Fibroblast of lung (primary cell): Measurements from ENCODE around the gene CCNF. TPM values are rescaled to one million over a fixed set of nuclear protein-coding genes. Genes with fewer than 3 reads are reported as not detected.

Experiments
- DNase-seq, 2 donors: peaks; one replicate each; pipeline versions ENCODE4 v3.0.0 to v3.0.0-alpha.2; 2010; ENCODE audit warnings: low read depth in 2 of 2
- H2AFZ ChIP-seq: 2 replicates; pipeline ENCODE4 v1.5.1; 2012; ENCODE audit warnings: low read length, control low read depth, inconsistent platforms
- H3K27ac ChIP-seq: 2 replicates; pipeline ENCODE4 v1.5.1; 2011; ENCODE audit warnings: low read length, control low read depth; ENCODE audit not compliant: insufficient read depth
- H3K27me3 ChIP-seq: 2 replicates; pipeline ENCODE4 v1.5.1; 2011; ENCODE audit warnings: mild to moderate bottlenecking, low read length; ENCODE audit not compliant: control insufficient read depth, insufficient read depth
- H3K36me3 ChIP-seq: 2 replicates; pipeline ENCODE4 v1.5.1; 2011; ENCODE audit warnings: low read length; ENCODE audit not compliant: control insufficient read depth, insufficient read depth
- H3K4me1 ChIP-seq: 2 replicates; pipeline ENCODE4 v1.5.1; 2011; ENCODE audit warnings: low read length; ENCODE audit not compliant: control insufficient read depth, insufficient read depth; ENCODE audit errors: extremely low read depth
- H3K4me2 ChIP-seq: 2 replicates; pipeline ENCODE4 v1.5.1; 2011; ENCODE audit warnings: low read length, control low read depth; ENCODE audit not compliant: insufficient read depth; ENCODE audit errors: extremely low read depth
- H3K4me3 ChIP-seq, 4 experiments: fragments of 200-600 bp in 1 of 4; sonication (generic) in 1 of 4; replicated peaks in 1 of 4; 2 replicates each; pipeline ENCODE4 v1.5.1; 2011 to 2016; ENCODE audit warnings: low read length in 4 of 4, low read depth in 3 of 4, mild to moderate bottlenecking in 3 of 4, control low read depth in 2 of 4, inconsistent platforms in 1 of 4, mixed read lengths in 1 of 4; ENCODE audit not compliant: insufficient read depth in 1 of 4; ENCODE audit errors: control extremely low read depth in 1 of 4
- H3K79me2 ChIP-seq: 2 replicates; pipeline ENCODE4 v1.5.1; 2012; ENCODE audit warnings: mild to moderate bottlenecking, low read length, inconsistent platforms; ENCODE audit not compliant: control insufficient read depth, insufficient read depth
- H3K9ac ChIP-seq: 2 replicates; pipeline ENCODE4 v1.5.1; 2011; ENCODE audit warnings: mild to moderate bottlenecking, low read length, control low read depth; ENCODE audit not compliant: insufficient read depth
- H3K9me3 ChIP-seq: 2 replicates; pipeline ENCODE4 v1.5.1; 2012; ENCODE audit warnings: low read depth, low read length; ENCODE audit not compliant: control insufficient read depth, insufficient read depth
- H4K20me1 ChIP-seq: 2 replicates; pipeline ENCODE4 v1.5.1; 2011; ENCODE audit warnings: low read length; ENCODE audit not compliant: control insufficient read depth, insufficient read depth; ENCODE audit errors: extremely low read depth
- CTCF ChIP-seq, 2 donors: IDR thresholded peaks in 1 of 2; conservative IDR thresholded peaks in 1 of 2; 1 replicate in 1 of 2; 2 replicates in 1 of 2; pipeline ENCODE4 v1.5.1; 2011 to 2012; ENCODE audit warnings: low read length in 2 of 2, control low read depth in 1 of 2, inconsistent platforms in 1 of 2, low read depth in 1 of 2, mild to moderate bottlenecking in 1 of 2
- EZH2 ChIP-seq: IDR thresholded peaks from 2 replicates; pipeline ENCODE4 v1.5.1; 2012; ENCODE audit warnings: low read length, control low read depth, mild to moderate bottlenecking; ENCODE audit errors: missing control alignments
- polyA plus RNA-seq, 2 donors: library from polyadenylated mRNA; depleted of rRNA in 1 of 2; stranded (reverse) in 1 of 2; unstranded in 1 of 2; fragments of >200 nt; gene quantifications; 2 replicates each; pipeline ENCODE4 v1.2.1, GENCODE V29; 2011 to 2012; ENCODE audit warnings: missing spikeins in 1 of 2
- total RNA-seq: library from RNA; depleted of rRNA; stranded (reverse); fragments of >200 nt; gene quantifications from 2 replicates; pipeline ENCODE4 v1.2.1, GENCODE V29; 2014

CCNF gene
- total and polyA plus RNA-seq, 2 donors (not counting 1 experiment from before 2014, with no cell fraction given) = 3.8 to 7.3 TPM

DNA sequence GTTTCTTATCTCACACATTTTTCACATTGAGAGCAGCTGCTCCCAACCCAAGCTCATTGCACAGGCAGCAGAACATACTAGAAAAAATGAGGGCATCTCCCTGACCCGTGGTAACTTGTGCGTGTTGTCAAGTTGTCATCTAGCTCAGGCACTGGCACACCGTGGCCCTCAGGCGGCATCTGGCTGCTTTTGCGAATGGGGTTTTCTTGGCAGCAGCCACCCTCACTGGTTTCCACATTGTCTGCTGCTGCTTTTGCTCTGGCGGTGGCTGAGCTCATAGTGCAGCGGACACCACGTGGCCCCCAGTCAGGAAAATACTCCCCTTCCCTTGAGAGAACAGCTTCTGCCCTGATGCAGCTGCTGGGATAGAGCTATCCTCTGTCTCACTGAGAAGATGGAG is 21.3 kb downstream of the CCNF start:
- no peaks in the 10 kb centered on the region for H3K27me3 ChIP-seq
- no peak overlapping the region for H3K4me3 ChIP-seq
- peaks cover 41% of the 10 kb centered on the region for H3K36me3 ChIP-seq
- no peak overlapping the region for H3K9ac ChIP-seq
- H2AFZ ChIP-seq = no peak overlapping the region
- H3K79me2 ChIP-seq = no peaks in the 10 kb centered on the region
- H3K4me2 ChIP-seq = no peak overlapping the region
- no peak for DNase-seq
- no peak for TF ChIP-seq CTCF (conservative IDR thresholded peaks at IDR 0.05 in 1 of 2, IDR thresholded peaks at IDR 0.05 in 1 of 2; ENCODE audit: low read depth in 1 of 2, low read length in 2 of 2)
- TF ChIP-seq EZH2 = no peak
- H3K27ac ChIP-seq = no peak overlapping the region
- no peaks in the 10 kb centered on the region for H3K4me1 ChIP-seq
- no peaks in the 10 kb centered on the region for H3K9me3 ChIP-seq
- H4K20me1 ChIP-seq = no peaks in the 10 kb centered on the region

DNA sequence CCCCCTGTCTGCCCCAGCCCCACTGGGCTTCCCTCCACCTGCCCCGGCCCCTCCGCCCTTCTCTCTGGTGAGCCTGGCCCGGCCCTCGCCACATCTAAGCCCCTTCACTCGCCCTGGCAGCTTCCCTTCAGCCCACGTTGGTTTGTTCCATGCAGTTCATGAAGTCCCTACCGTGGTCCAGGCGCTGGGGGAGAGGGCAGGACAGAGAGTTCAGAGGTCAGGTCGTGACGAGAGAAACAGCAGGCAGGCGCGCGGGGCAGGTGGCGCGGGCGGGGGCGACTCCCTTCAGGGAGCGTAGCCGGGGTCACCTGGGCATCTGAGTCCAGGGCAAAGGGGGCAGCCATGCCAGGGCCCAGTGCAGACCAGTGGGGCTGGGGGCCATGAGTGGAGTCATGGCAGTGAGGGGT is 21.7 kb downstream of the CCNF start:
- no peaks in the 10 kb centered on the region for H3K79me2 ChIP-seq
- no peaks in the 10 kb centered on the region for H3K4me1 ChIP-seq
- H2AFZ ChIP-seq = no peak overlapping the region
- H3K4me2 ChIP-seq = no peak overlapping the region
- no peaks in the 10 kb centered on the region for H4K20me1 ChIP-seq
- no peak overlapping the region for H3K9ac ChIP-seq
- no peak overlapping the region for H3K4me3 ChIP-seq
- DNase-seq = no peak
- H3K9me3 ChIP-seq = no peaks in the 10 kb centered on the region
- TF ChIP-seq CTCF (conservative IDR thresholded peaks at IDR 0.05 in 1 of 2, IDR thresholded peaks at IDR 0.05 in 1 of 2; ENCODE audit: low read depth in 1 of 2, low read length in 2 of 2) (no peak), EZH2 (no peak)
- peaks cover 40% of the 10 kb centered on the region for H3K36me3 ChIP-seq
- no peaks in the 10 kb centered on the region for H3K27me3 ChIP-seq
- no peak overlapping the region for H3K27ac ChIP-seq

DNA sequence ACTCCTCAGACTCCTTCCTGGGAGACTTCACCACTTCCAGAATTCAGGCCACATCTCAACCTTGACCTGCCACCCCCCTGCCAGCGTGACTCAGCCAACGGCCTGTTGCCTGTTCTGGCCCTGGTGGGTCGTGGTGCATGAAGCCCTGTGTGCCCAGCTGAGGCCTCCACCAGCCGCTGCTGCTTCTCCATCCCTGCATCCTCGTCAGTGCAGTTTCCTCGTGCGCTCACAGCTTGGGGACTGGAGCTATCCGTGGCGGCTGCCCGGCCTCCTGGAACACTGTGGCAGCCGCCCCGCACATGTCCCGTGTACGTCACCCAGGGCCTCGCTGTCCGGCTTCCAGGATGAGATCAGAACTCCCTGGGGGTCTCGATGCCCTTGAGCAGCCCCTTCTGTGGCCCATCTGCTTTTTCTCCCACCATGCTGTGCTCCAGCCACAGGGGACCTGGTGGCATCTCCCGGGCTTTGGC is 22.6 kb downstream of the CCNF start:
- no peaks in the 10 kb centered on the region for H3K79me2 ChIP-seq
- no peak for DNase-seq
- no peak overlapping the region for H3K9ac ChIP-seq
- H3K9me3 ChIP-seq = no peaks in the 10 kb centered on the region
- H3K4me1 ChIP-seq = no peaks in the 10 kb centered on the region
- H3K4me3 ChIP-seq = no peak overlapping the region
- no peak overlapping the region for H3K27ac ChIP-seq
- no peak overlapping the region for H2AFZ ChIP-seq
- peaks cover 40% of the 10 kb centered on the region for H3K36me3 ChIP-seq
- no peak overlapping the region for H3K4me2 ChIP-seq
- TF ChIP-seq CTCF (conservative IDR thresholded peaks at IDR 0.05 in 1 of 2, IDR thresholded peaks at IDR 0.05 in 1 of 2; ENCODE audit: low read depth in 1 of 2, low read length in 2 of 2) (no peak), EZH2 (no peak)
- H3K27me3 ChIP-seq = no peaks in the 10 kb centered on the region
- H4K20me1 ChIP-seq = no peaks in the 10 kb centered on the region
